ENCODE data around the gene MACROH2A2.
"Not testable (repeated sequence)": the region's sequence is repeated elsewhere in the genome, so short reads cannot be mapped to it uniquely, and the experiment has no call there.

The MACROH2A2 gene

GRCh38 chr10:70106958-70107791, 54.5 kb downstream of the MACROH2A2 start:
- no peak for DNase-seq

- no peak for DNase-seq
Measured at GRCh38 chr10:70109064-70109729, 56.6 kb downstream of the MACROH2A2 start.

- no peak for DNase-seq
Measured at GRCh38 chr10:70111496-70111895, 58.9 kb downstream of the MACROH2A2 start.

DNA sequence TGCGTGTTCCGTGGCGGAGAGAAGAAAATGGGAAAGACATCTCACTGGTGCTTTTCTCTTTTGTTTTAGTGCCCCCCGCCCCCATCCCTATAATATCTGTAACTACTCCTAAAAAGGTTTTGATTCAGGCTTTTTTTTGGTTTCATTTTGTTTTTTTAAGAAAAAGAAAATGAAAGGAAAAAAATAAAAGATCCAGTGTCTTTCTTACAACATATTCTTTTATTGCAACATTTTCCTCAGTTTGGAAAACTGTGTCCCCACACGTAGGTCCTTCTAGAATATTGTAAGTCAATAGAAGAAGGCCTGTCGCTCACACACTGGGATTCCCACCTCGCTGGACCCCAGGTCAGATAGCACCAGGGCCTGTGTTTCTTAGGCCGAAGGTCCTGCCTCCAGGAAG, 59.4 kb downstream of the MACROH2A2 start:
- no peak for DNase-seq

DNA sequence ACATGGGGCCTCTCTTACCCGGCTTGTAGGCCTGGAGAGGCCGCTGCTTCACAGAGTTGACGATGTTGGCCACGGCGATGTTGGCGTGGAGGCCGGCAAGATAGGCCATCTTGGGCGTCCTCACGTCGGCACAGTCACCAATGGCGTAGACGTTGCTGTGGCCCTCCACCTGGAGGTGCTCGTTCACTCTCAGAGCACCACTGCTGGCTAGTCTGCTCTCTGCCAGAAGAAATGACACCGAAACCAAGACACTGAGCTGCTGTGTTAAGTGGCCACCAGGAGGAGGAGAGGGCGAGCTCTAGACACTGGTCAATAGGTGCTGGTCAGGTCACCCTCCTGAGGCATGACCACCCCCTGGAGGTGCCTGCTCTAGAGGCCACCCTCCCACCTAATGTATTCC, 62.3 kb downstream of the MACROH2A2 start:
- no peak for DNase-seq

- peak; percentile 11 for DNase-seq
Measured at GRCh38 chr10:70115948-70116682, 63.5 kb downstream of the MACROH2A2 start.

DNA sequence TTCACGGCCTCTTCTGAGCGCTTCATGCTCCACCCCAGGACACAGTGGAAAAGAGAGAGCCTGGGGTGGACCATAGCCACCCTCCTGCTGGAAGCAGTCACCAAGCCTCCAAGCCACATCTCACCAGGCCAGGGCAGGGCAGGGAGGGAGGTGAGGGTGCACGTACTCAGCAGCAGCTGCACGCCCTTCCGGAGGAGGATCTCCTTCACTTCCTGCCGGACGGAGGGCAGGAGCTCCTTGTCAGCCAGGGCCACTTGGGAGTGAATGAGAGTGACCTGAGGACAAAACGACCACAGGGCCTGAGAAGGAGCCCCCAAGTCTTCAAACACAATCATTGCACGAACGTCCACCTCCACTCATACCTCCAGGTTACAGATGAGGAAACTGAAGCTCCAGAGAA, 65.0 kb downstream of the MACROH2A2 start:
- DNase-seq = no peak

- DNase-seq = no peak
Measured at GRCh38 chr10:70118196-70118595, 65.5 kb downstream of the MACROH2A2 start.

DNA sequence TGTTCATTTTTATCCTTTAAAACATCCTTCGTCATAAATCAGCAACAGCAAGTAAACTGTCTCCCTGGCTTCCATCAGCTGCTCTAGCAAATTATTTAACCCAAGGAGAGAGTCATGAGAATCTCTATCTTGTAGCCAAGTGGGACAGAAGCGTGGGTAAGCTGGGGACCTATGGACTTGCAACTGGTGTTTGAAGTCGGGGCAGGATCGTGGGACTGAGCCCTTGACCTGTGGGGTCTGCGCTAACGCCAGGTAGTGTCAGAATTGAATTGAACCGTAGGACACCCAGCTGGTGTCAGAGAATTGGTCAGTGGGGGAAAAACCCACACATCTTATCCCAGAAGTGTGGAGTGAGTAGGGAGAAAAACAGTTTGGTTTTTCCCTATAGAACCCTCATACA, 66.6 kb downstream of the MACROH2A2 start:
- no peak for DNase-seq

DNA sequence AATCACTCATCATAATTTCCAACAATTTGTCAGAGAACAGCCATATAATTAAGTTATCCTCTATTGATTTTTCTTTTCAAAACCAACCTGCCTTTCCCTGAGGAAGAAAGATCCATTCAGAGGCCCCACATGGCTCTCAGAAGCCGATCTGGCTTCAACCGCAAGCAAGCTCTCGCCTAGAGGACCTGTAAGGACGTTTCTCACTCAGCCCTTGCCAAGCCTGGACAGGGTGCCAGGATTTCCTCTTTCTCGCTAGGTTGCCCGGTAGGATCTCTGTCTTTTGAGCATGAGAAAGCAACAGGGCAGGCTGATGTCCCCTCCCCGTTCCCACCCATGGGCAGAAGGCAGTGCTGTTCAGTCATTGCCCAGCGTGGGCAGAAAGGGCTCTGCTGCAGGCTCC, 67.0 kb downstream of the MACROH2A2 start:
- DNase-seq = no peak

DNA sequence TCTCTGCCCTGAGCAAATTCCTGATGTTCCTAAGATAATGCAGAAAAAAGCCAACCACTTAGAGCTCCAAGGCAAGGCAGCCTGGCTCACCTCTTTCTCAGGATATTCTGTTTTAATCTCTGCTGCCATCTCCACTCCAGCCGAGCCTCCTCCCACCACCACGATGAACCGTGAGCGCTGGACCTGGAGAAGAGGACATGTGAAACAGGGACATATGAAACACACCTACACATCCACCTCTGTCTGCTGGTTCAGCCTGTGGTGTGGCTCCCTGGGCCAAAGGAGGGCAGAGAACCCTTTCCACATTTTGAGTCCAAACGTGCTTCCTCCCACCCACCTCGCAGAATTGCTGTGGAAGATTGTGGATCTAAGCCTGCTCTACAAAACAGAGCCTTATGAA, 67.8 kb downstream of the MACROH2A2 start:
- DNase-seq = no peak

- DNase-seq = no peak
Measured at GRCh38 chr10:70121281-70121949, 68.8 kb downstream of the MACROH2A2 start.

DNA sequence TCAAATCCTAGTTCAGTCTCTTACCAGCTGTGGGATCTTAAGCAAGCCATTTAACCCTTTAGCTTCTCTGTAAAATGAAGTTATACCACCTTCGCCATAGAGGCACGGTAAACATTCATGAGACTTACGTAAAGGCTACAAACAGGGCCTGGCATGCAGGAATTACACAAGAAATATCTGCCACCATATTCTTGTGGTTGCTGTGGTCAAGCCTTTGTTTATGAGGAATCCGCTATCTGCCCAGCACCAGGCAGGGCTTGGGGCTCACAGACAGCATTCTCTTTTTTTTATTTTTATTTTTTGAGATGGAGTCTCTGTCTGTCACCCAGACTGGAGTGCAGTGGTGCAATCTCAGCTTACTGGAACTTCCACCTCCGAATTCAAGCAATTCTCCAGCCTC, 70.1 kb downstream of the MACROH2A2 start:
- DNase-seq = no peak

GRCh38 chr10:70123166-70123565, 70.5 kb downstream of the MACROH2A2 start:
- not testable (repeated sequence) for DNase-seq

DNA sequence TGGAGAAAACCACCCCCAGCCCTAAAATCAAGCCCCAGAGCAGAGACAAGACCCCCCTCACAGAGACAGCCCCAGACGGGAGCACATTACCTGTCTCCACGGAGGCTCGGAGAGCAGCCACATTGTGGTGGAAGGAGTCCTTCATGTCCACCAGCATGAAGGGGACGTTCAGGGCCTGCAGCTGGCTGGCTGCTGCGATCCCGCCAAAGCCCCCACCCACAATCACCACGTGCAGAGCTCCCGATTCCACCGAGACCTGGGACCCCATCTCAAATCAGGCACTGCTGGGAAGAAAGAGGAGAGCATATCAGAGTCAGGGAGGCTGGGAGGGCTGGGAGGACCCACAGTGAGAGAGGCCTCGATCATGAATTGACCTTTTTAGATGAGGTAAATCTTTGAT, 71.2 kb downstream of the MACROH2A2 start:
- no peak for DNase-seq

DNA sequence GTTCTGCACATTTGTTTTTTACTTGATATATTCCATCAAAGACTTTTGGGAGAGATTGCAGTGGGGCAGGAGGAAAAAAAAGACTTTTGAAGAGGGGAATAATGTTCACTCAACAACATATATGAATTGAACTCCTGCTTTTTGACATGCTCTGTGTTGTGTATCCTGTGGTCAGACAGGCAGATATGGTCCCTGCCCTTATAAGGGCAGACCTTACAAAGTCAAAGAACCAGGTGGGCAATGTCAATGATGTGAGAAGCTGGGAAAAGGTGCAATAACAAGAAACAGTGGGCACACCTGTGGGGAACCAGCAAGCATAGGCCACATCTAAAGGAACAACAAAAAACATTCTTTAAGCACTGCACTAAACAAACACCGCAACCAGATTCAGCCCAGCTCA, 71.8 kb downstream of the MACROH2A2 start:
- no peak for DNase-seq

GRCh38 chr10:70124918-70125317, 72.3 kb downstream of the MACROH2A2 start:
- DNase-seq = no peak

- no peak for DNase-seq
Measured at GRCh38 chr10:70125918-70126552, 73.4 kb downstream of the MACROH2A2 start.

GRCh38 chr10:70126700-70127395, 74.2 kb downstream of the MACROH2A2 start:
- DNase-seq = no peak

DNA sequence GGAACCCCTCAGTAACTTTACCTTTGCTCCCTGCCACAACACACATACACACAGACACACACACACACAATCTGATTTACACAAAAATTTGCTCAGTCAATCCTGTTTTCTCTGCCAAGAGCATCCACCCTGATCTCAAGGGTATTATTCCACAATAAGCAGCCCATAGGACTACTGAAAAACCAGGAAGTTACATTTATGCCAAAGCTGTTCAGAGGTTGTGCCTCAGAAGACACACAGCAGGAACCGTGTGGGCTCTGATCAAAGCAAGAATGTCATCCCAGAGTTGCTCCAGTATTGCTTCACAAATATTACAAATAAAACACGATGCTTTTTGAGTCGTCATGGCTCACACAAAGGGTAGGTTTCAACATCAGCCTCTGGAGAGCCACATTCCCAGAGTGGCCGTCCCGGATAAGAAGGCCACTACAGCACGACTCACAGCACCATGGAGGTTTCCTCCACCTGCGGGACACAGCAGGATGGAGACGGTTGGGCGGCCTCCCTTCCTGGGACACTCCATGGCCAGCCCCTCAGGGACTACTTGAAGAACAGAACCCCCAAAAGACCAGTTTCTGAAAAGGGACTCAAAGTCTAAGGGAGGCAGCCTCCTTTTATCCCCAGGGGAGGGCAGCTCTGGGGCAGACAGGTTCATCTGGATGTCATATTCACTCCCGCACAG, 78.4 kb downstream of the MACROH2A2 start:
- no peak for DNase-seq

DNA sequence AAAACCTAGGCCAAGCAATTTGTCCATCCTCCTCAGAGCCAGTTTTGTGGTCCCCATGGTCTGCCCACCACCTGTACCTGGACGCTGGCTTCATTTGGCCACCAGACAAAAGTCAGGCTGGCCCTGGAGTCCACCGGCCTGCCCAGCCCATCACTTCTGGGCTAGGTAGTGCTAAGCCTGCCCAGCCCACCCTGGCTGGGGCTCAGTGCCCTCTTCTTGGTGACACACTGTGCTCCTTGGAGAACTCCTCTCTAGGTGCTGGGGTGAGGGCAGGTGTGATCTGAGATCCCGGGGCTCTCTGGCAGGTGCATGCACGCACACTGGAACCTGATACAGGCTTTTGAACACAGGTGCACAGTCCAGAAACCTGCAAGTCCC, 78.9 kb downstream of the MACROH2A2 start:
- DNase-seq = no peak
